ENCODE measurements around the gene SOX5. TPM values are rescaled to one million over a fixed set of nuclear protein-coding genes. Genes with fewer than 3 reads are reported as not detected.
"Not testable (repeated sequence)": the region's sequence is repeated elsewhere in the genome, so short reads cannot be mapped to it uniquely, and the experiment has no call there.

SOX5 gene
- total RNA-seq, 1 donor from 2014 or later: 86.8 TPM

GRCh38 chr12:23502259-23502658 lies 447.2 kb downstream of the SOX5 start:
- H3K4me1 Mint-ChIP-seq: peaks cover 5% of the 10 kb centered on the region
- H3K27ac Mint-ChIP-seq (ENCODE audit: unreplicated experiment): no peak overlapping the region
- H3K9me3 Mint-ChIP-seq: peaks cover 6% of the 10 kb centered on the region
- DNase-seq (ENCODE audit: low read depth, low spot score): no peak
- no peak for TF ChIP-seq CTCF (conservative IDR thresholded peaks at IDR 0.05)
- peaks cover 4% of the 10 kb centered on the region for H3K36me3 Mint-ChIP-seq (ENCODE audit: low read depth)
- no peak overlapping the region for H3K4me3 Mint-ChIP-seq
- H3K27me3 Mint-ChIP-seq (ENCODE audit: low read depth): no peaks in the 10 kb centered on the region

GRCh38 chr12:23495472-23495871 lies 454.0 kb downstream of the SOX5 start:
- Mint-ChIP-seq H3K4me1 (peaks cover 5% of the 10 kb centered on the region), H3K36me3 (ENCODE audit: low read depth) (peaks cover 9% of the 10 kb centered on the region), H3K27me3 (ENCODE audit: low read depth) (no peaks in the 10 kb centered on the region), H3K9me3 (peaks cover 7% of the 10 kb centered on the region), H3K27ac (ENCODE audit: unreplicated experiment) (no peak overlapping the region), H3K4me3 (no peak overlapping the region)
- TF ChIP-seq CTCF (conservative IDR thresholded peaks at IDR 0.05): no peak
- DNase-seq (ENCODE audit: low read depth, low spot score): no peak

- H3K36me3 Mint-ChIP-seq (ENCODE audit: low read depth): peaks cover 9% of the 10 kb centered on the region
- peaks cover 8% of the 10 kb centered on the region for H3K9me3 Mint-ChIP-seq
- peak overlapping the region; percentile 71 for H3K27ac Mint-ChIP-seq (ENCODE audit: unreplicated experiment)
- DNase-seq (ENCODE audit: low read depth, low spot score): no peak
- no peak for TF ChIP-seq CTCF (conservative IDR thresholded peaks at IDR 0.05)
- no peak overlapping the region for H3K4me3 Mint-ChIP-seq
- H3K27me3 Mint-ChIP-seq (ENCODE audit: low read depth): no peaks in the 10 kb centered on the region
- H3K4me1 Mint-ChIP-seq: peaks cover 5% of the 10 kb centered on the region
Observed at GRCh38 chr12:23493672-23494071, 455.8 kb downstream of the SOX5 start.

GRCh38 chr12:23491029-23491428 lies 458.4 kb downstream of the SOX5 start:
- DNase-seq (ENCODE audit: low read depth, low spot score); H3K27ac Mint-ChIP-seq (ENCODE audit: unreplicated experiment); H3K4me3 Mint-ChIP-seq; H3K36me3 Mint-ChIP-seq (ENCODE audit: low read depth); H3K27me3 Mint-ChIP-seq (ENCODE audit: low read depth); H3K4me1 Mint-ChIP-seq; H3K9me3 Mint-ChIP-seq: not testable (repeated sequence)

GRCh38 chr12:23488130-23488529 lies 461.3 kb downstream of the SOX5 start:
- DNase-seq (ENCODE audit: low read depth, low spot score): no peak
- H3K4me3 Mint-ChIP-seq: no peak overlapping the region
- no peaks in the 10 kb centered on the region for H3K27me3 Mint-ChIP-seq (ENCODE audit: low read depth)
- TF ChIP-seq CTCF (conservative IDR thresholded peaks at IDR 0.05): no peak
- no peaks in the 10 kb centered on the region for H3K4me1 Mint-ChIP-seq
- peaks cover 5% of the 10 kb centered on the region for H3K36me3 Mint-ChIP-seq (ENCODE audit: low read depth)
- H3K9me3 Mint-ChIP-seq: peaks cover 6% of the 10 kb centered on the region
- H3K27ac Mint-ChIP-seq (ENCODE audit: unreplicated experiment): peak overlapping the region; percentile 5

GRCh38 chr12:23484238-23484637 lies 465.2 kb downstream of the SOX5 start:
- DNase-seq (ENCODE audit: low read depth, low spot score): no peak
- Mint-ChIP-seq H3K4me1 (no peaks in the 10 kb centered on the region), H3K36me3 (ENCODE audit: low read depth) (peaks cover 2% of the 10 kb centered on the region), H3K27ac (ENCODE audit: unreplicated experiment) (no peak overlapping the region), H3K4me3 (no peak overlapping the region), H3K9me3 (peaks cover 14% of the 10 kb centered on the region), H3K27me3 (ENCODE audit: low read depth) (no peaks in the 10 kb centered on the region)
- TF ChIP-seq CTCF (conservative IDR thresholded peaks at IDR 0.05): no peak

Data from neural crest cell (in vitro differentiated cells).